Karpas-422 (cell line): Measurements from ENCODE around the gene ERCC8. TPM values are rescaled to one million over a fixed set of nuclear protein-coding genes. Genes with fewer than 3 reads are reported as not detected.
"Not testable (repeated sequence)": the region's sequence is repeated elsewhere in the genome, so short reads cannot be mapped to it uniquely, and the experiment has no call there.

Source experiments
- DNase-seq: peaks from one replicate; pipeline ENCODE4 v3.0.0-alpha.2; 2015
- H2AFZ ChIP-seq: fragments of 200-600 bp; sonication (generic); 2 replicates; pipeline ENCODE4 v1.6.1; 2014; ENCODE audit warnings: antibody characterized with exemption, low read length, mixed read lengths
- H3K27ac ChIP-seq: fragments of 200-600 bp; sonication (generic); 2 replicates; pipeline ENCODE4 v1.5.1; 2014; ENCODE audit warnings: mild to moderate bottlenecking, low read length, moderate library complexity
- H3K27me3 ChIP-seq: fragments of 200-600 bp; sonication (generic); 2 replicates; pipeline ENCODE4 v1.6.1; 2014; ENCODE audit warnings: low read length, mixed read lengths
- H3K36me3 ChIP-seq: fragments of 200-600 bp; sonication (generic); 2 replicates; pipeline ENCODE4 v1.6.1; 2014; ENCODE audit warnings: low read length, mixed read lengths; ENCODE audit not compliant: insufficient read depth
- H3K4me1 ChIP-seq: fragments of 200-600 bp; sonication (generic); 2 replicates; pipeline ENCODE4 v1.6.1; 2014; ENCODE audit warnings: mild to moderate bottlenecking, low read length, mixed read lengths
- H3K4me2 ChIP-seq: fragments of 200-600 bp; sonication (generic); 2 replicates; pipeline ENCODE4 v1.6.1; 2014; ENCODE audit warnings: low read length, low read depth, mild to moderate bottlenecking; ENCODE audit not compliant: poor library complexity, severe bottlenecking
- H3K4me3 ChIP-seq: fragments of 200-600 bp; sonication (generic); 2 replicates; pipeline ENCODE4 v1.5.1; 2014; ENCODE audit warnings: mild to moderate bottlenecking, antibody characterized with exemption, low read length, mixed read lengths
- H3K79me2 ChIP-seq: fragments of 200-600 bp; sonication (generic); 2 replicates; pipeline ENCODE4 v1.6.1; 2014; ENCODE audit warnings: mild to moderate bottlenecking, low read length, mixed read lengths
- H3K9ac ChIP-seq: fragments of 200-600 bp; sonication (generic); 2 replicates; pipeline ENCODE4 v1.6.0; 2014; ENCODE audit warnings: low read length
- H3K9me2 ChIP-seq: fragments of 200-600 bp; sonication (generic), shearing (Covaris generic); replicated peaks from 2 replicates; pipeline ENCODE4 v1.6.0; 2014; ENCODE audit warnings: mild to moderate bottlenecking, low read length, moderate library complexity; ENCODE audit not compliant: insufficient read depth
- H3K9me3 ChIP-seq: fragments of 300-700, 200-600 bp; sonication (generic); 2 replicates; pipeline ENCODE4 v1.6.1; 2014; ENCODE audit warnings: low read length, mixed read lengths
- H4K20me1 ChIP-seq: fragments of 200-600 bp; sonication (generic); 2 replicates; pipeline ENCODE4 v1.6.1; 2014; ENCODE audit warnings: mild to moderate bottlenecking, antibody characterized with exemption, low read length, low read depth; ENCODE audit not compliant: insufficient read depth
- total RNA-seq: library from RNA; depleted of rRNA; stranded (reverse); fragments of >200 nt; shearing (Covaris generic); gene quantifications from 2 replicates; pipeline ENCODE4 v1.2.3, GENCODE V29; 2014; ENCODE audit warnings: low replicate concordance

The ERCC8 gene
- total RNA-seq, 1 experiment from 2014 or later = 23.0 TPM

- H3K27me3 ChIP-seq = no peaks in the 10 kb centered on the region
- no peaks in the 10 kb centered on the region for H3K79me2 ChIP-seq
- H2AFZ ChIP-seq = no peak overlapping the region
- no peak overlapping the region for H3K4me2 ChIP-seq
- no peaks in the 10 kb centered on the region; the same call in 1 of the 2 replicates for H3K9me2 ChIP-seq
- no peak overlapping the region for H3K9ac ChIP-seq
- DNase-seq = no peak
- H4K20me1 ChIP-seq = no peaks in the 10 kb centered on the region
- H3K4me1 ChIP-seq = no peaks in the 10 kb centered on the region
- H3K36me3 ChIP-seq = no peaks in the 10 kb centered on the region
- H3K4me3 ChIP-seq = no peak overlapping the region
- no peak overlapping the region for H3K27ac ChIP-seq
- no peaks in the 10 kb centered on the region for H3K9me3 ChIP-seq
These were observed 72.0 kb downstream of the ERCC8 start for GRCh38 chr5:60872892-60873291.

GRCh38 chr5:60870857-60871256 is 74.0 kb downstream of the ERCC8 start:
- H3K27ac ChIP-seq = no peak overlapping the region
- no peaks in the 10 kb centered on the region; the same call in 1 of the 2 replicates for H3K9me2 ChIP-seq
- no peaks in the 10 kb centered on the region for H3K4me1 ChIP-seq
- no peaks in the 10 kb centered on the region for H3K36me3 ChIP-seq
- no peak overlapping the region for H2AFZ ChIP-seq
- no peaks in the 10 kb centered on the region for H3K79me2 ChIP-seq
- no peak for DNase-seq
- H4K20me1 ChIP-seq = no peaks in the 10 kb centered on the region
- H3K27me3 ChIP-seq = no peaks in the 10 kb centered on the region
- H3K9ac ChIP-seq = no peak overlapping the region
- no peaks in the 10 kb centered on the region for H3K9me3 ChIP-seq
- no peak overlapping the region for H3K4me3 ChIP-seq
- no peak overlapping the region for H3K4me2 ChIP-seq

GRCh38 chr5:60860572-60860971 is 84.3 kb downstream of the ERCC8 start:
- not testable (repeated sequence) for H3K36me3 ChIP-seq, H2AFZ ChIP-seq, H3K4me1 ChIP-seq, H3K27ac ChIP-seq, H3K4me3 ChIP-seq, DNase-seq, H3K9ac ChIP-seq, H4K20me1 ChIP-seq, H3K4me2 ChIP-seq, H3K27me3 ChIP-seq, H3K9me3 ChIP-seq, H3K79me2 ChIP-seq, H3K9me2 ChIP-seq

GRCh38 chr5:60856066-60856465 is 88.8 kb downstream of the ERCC8 start:
- H3K4me2 ChIP-seq = no peak overlapping the region
- no peak overlapping the region for H3K27ac ChIP-seq
- no peak overlapping the region for H3K4me3 ChIP-seq
- H2AFZ ChIP-seq = no peak overlapping the region
- no peaks in the 10 kb centered on the region for H3K4me1 ChIP-seq
- no peaks in the 10 kb centered on the region for H3K9me2 ChIP-seq
- H3K9me3 ChIP-seq = no peaks in the 10 kb centered on the region
- DNase-seq = no peak
- H3K9ac ChIP-seq = no peak overlapping the region
- no peaks in the 10 kb centered on the region for H3K27me3 ChIP-seq
- no peaks in the 10 kb centered on the region for H4K20me1 ChIP-seq
- H3K79me2 ChIP-seq = no peaks in the 10 kb centered on the region
- H3K36me3 ChIP-seq = no peaks in the 10 kb centered on the region

GRCh38 chr5:60852940-60853339 is 91.9 kb downstream of the ERCC8 start:
- no peaks in the 10 kb centered on the region for H3K27me3 ChIP-seq
- H4K20me1 ChIP-seq = no peaks in the 10 kb centered on the region
- DNase-seq = no peak
- no peaks in the 10 kb centered on the region for H3K36me3 ChIP-seq
- no peak overlapping the region for H3K9ac ChIP-seq
- no peak overlapping the region for H3K27ac ChIP-seq
- no peak overlapping the region for H3K4me3 ChIP-seq
- H2AFZ ChIP-seq = no peak overlapping the region
- H3K4me2 ChIP-seq = no peak overlapping the region
- no peaks in the 10 kb centered on the region for H3K4me1 ChIP-seq
- no peaks in the 10 kb centered on the region for H3K9me3 ChIP-seq
- H3K9me2 ChIP-seq = no peaks in the 10 kb centered on the region
- H3K79me2 ChIP-seq = no peaks in the 10 kb centered on the region

- Histone ChIP-seq H3K4me1 (no peaks in the 10 kb centered on the region), H3K4me2 (no peak overlapping the region), H3K36me3 (no peaks in the 10 kb centered on the region), H3K27ac (no peak overlapping the region), H2AFZ (no peak overlapping the region), H3K9me3 (no peaks in the 10 kb centered on the region), H4K20me1 (no peaks in the 10 kb centered on the region), H3K9me2 (no peaks in the 10 kb centered on the region), H3K9ac (no peak overlapping the region), H3K4me3 (no peak overlapping the region), H3K27me3 (no peaks in the 10 kb centered on the region), H3K79me2 (no peaks in the 10 kb centered on the region)
- DNase-seq = no peak
These were observed 92.6 kb downstream of the ERCC8 start for GRCh38 chr5:60852317-60852716.

GRCh38 chr5:60851626-60852025 is 93.2 kb downstream of the ERCC8 start:
- H2AFZ ChIP-seq = no peak overlapping the region
- no peaks in the 10 kb centered on the region for H4K20me1 ChIP-seq
- H3K9me2 ChIP-seq = no peaks in the 10 kb centered on the region
- H3K4me3 ChIP-seq = no peak overlapping the region
- H3K36me3 ChIP-seq = no peaks in the 10 kb centered on the region
- no peaks in the 10 kb centered on the region for H3K4me1 ChIP-seq
- H3K27ac ChIP-seq = no peak overlapping the region
- H3K79me2 ChIP-seq = no peaks in the 10 kb centered on the region
- H3K27me3 ChIP-seq = no peaks in the 10 kb centered on the region
- no peak for DNase-seq
- no peak overlapping the region for H3K4me2 ChIP-seq
- no peaks in the 10 kb centered on the region for H3K9me3 ChIP-seq
- no peak overlapping the region for H3K9ac ChIP-seq

- Histone ChIP-seq H4K20me1 (no peaks in the 10 kb centered on the region), H3K79me2 (no peaks in the 10 kb centered on the region), H3K9ac (no peak overlapping the region), H3K4me3 (no peak overlapping the region), H3K27ac (no peak overlapping the region), H3K4me1 (no peaks in the 10 kb centered on the region), H3K9me2 (no peaks in the 10 kb centered on the region), H3K9me3 (no peaks in the 10 kb centered on the region), H3K36me3 (no peaks in the 10 kb centered on the region), H2AFZ (no peak overlapping the region), H3K4me2 (no peak overlapping the region), H3K27me3 (no peaks in the 10 kb centered on the region)
- no peak for DNase-seq
These were observed 98.6 kb downstream of the ERCC8 start for GRCh38 chr5:60846298-60846697.
